ENCODE data around the gene DOK1.

DNA sequence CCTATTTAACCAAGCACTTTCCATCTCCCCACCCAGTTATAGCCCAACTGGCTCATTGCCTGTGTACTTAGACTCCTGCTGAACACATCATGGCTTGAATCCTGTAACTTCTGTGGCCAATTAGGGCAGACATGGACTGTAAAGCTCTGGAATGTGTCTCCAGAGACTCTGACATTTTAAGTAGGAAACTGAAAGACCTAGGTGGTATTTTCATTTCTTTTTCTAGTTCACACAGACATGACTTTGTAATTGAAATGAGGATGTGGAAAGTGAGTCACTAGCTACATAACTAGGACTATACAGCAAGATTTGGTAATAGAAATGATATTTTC is 12.2 kb downstream of the DOK1 start:
- TF ChIP-seq, protein P1, sequence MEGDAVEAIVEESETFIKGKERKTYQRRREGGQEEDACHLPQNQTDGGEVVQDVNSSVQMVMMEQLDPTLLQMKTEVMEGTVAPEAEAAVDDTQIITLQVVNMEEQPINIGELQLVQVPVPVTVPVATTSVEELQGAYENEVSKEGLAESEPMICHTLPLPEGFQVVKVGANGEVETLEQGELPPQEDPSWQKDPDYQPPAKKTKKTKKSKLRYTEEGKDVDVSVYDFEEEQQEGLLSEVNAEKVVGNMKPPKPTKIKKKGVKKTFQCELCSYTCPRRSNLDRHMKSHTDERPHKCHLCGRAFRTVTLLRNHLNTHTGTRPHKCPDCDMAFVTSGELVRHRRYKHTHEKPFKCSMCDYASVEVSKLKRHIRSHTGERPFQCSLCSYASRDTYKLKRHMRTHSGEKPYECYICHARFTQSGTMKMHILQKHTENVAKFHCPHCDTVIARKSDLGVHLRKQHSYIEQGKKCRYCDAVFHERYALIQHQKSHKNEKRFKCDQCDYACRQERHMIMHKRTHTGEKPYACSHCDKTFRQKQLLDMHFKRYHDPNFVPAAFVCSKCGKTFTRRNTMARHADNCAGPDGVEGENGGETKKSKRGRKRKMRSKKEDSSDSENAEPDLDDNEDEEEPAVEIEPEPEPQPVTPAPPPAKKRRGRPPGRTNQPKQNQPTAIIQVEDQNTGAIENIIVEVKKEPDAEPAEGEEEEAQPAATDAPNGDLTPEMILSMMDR (conservative IDR thresholded peaks at IDR 0.05; ENCODE audit: low read depth, low read length) = no peak
- no peak for TF ChIP-seq EZH2phosphoT487 (IDR thresholded peaks at IDR 0.05; ENCODE audit: borderline replicate concordance, low read length)
- no peak for TF ChIP-seq EZH2 (IDR thresholded peaks at IDR 0.05; ENCODE audit: low read length, unreplicated experiment)
